Femur (tissue), 1 donor: Measurements from ENCODE around the gene PTBP2.
A peak's percentile ranks its signal among the peaks of the same experiment; 100 is the strongest.
"Not testable (repeated sequence)": the region's sequence is repeated elsewhere in the genome, so short reads cannot be mapped to it uniquely, and the experiment has no call there.

Source experiments
- DNase-seq: peaks from one replicate; pipeline ENCODE4 v3.0.0-alpha.2; 2017

Gene PTBP2

DNA sequence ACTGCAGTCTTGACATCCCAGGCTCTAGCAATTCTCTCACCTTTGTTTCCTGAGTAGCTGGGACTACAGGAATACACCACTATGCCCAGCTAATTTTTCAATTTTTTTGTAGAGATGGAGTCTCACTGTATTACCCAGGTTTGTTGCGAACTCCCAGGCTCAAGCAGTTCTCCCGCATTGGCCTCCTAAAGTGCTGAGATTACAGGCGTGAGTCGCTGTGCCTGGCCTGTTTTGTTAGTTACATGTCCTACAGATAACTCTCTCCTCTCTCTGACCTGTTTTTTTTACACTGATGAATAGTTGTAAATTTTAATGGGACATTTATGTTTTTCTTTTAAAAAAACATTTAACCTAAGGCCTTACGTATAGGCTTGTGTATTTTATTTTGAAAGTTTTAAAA is 19.8 kb downstream of the PTBP2 start:
- no peak for DNase-seq

DNA sequence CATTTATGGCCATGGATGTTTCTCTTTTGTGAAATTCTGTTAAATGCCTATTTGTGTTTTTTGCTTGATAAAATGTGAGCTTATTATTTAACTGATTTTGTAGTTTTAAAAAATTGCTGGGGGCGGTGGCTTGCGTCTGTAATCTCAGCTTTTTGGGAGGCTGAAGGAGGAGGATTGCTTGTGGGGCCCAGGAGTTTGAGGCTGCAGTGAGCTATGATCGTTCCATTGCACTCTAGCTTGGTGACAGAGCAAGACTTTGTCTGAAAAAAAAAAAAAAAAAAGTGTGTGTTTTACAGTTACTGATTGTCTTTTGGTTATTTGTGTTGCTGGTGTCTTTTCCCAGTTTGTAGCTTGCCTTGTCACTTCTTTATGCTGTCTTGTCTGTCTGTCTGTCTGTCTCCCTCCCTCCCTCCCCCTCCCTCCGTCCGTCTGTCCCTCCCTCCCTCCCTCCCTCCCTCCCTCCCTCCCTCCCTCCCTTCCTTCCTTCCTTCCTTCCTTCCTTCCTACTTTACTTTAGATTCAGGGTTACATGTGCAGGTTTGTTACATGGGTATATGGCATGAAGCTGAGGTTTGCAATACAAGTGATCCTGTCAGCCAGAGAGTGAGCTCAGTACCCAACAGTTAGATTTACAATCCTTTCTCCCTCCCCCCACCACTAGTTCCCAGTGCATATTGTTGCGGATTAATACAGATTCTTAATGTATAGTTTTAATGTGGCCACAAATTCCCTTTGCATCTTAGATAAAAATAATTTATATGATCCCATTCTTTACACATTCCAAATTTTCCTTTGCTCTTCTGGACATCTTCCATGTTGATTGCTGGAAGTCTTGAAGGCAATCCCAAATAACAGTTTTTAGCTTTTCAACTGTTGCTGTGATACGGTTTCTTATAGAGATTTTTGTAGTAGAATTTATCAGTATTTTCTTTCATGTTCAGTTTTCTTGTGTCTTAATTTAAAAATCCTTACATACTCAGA is 25.1 kb downstream of the PTBP2 start:
- no peak for DNase-seq

DNA sequence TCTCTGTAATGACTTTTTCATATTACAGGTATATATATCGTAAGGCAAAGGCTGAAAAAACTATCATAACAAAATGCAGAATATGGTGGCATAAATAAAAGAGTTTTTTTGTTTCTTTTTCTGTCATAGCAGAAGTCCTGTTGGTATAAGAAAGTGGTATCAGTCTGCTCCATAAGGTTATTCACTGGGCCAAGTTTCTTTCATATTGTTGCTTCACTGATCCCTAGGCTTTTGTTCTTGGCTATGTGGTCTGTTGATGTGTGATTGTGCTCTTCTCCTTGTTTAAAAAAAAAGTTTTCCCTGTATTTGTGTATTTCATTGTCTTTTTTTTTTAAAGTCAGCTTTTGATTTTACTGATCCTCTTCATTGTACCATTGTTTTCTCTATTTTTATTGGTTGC is 26.0 kb downstream of the PTBP2 start:
- no peak for DNase-seq

DNA sequence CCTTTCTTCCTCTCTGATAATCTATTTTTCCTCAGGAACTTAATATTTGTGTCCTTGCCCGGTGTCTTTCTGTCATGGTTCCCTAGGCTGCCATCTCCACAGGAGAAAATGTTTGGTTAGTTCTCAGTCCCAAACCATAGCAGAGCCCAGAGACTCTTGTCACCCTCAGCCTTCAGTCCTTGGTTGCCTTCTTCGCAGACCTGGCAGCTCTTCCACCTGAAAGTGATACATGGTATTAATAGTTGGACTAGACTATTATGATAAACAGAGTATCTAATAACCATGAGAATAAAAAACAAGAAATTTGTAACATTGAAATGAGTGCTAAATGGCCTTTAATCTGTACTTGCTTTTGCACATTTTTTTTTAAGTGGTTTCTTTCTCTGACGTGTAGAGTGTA is 26.5 kb downstream of the PTBP2 start:
- no peak for DNase-seq

DNA sequence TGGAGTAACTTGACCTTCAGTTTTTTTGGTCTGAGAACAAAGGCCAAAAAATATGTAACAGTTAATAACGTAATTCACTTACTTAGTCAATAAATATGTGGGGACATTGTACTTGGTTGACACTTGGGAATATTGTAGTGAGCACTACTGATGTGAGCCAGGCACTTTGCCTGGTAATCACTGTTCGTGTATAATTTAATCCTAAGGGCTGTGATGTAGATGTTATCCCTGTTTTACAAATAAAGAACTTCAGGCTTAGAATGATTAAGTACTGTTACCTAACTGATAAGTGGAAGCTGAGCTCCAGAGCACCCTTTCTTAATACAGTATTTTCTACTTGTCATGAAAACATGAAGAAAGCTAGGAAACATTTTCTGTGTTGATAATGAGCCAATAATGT is 28.0 kb downstream of the PTBP2 start:
- DNase-seq, result no peak

DNA sequence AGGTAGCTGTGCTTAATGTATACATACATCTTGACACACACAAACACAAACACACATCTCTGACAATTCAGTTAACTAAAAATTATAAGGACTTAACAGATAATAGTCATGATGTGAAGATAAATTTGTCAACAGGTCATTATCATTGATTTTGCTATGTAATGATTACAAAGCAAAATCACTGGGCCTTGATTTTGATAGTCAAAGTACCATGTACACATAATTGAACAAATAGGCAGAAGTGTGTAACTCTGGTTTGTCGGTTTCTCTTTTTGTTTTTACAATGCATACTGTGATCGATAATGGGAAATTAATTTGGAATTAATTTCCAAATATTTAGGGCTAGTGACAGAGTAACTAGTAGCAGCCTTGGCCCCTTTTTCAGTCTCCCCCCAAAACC is 30.8 kb downstream of the PTBP2 start:
- no peak for DNase-seq

DNA sequence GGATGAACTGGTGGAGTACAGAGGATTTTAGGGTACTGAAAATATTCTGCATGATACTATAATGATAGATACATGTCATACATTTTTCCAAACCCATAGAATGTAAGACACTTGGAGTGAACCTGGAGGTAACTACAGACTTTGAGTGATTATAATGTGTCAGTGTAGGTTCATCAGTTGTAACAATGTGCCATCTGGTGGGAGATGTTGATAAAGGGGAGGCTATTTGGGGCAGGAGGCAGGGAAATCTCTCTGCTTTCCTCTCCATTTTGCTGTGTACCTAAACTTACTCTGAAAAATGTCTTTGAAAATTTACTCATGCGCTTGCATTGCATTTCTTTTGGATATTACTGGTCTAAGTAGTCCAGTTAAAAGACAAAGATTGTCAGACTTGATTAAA is 35.2 kb downstream of the PTBP2 start:
- DNase-seq, result no peak

DNA sequence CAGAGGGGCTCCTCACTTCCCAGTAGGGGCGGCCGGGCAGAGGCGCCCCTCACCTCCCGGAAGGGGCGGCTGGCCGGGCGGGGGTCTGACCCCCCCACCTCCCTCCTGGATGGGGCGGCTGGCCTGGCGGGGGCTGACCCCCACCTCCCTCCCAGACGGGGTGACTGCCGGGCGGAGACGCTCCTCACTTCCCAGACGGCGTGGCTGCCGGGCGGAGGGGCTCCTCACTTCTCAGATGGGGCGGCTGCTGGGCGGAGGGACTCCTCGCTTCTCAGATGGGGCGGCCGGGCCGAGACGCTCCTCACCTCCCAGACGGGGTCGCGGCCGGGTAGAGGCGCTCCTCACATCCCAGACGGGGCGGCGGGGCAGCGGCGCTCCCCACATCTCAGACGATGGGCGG is 41.0 kb downstream of the PTBP2 start:
- DNase-seq, result not testable (repeated sequence)

DNA sequence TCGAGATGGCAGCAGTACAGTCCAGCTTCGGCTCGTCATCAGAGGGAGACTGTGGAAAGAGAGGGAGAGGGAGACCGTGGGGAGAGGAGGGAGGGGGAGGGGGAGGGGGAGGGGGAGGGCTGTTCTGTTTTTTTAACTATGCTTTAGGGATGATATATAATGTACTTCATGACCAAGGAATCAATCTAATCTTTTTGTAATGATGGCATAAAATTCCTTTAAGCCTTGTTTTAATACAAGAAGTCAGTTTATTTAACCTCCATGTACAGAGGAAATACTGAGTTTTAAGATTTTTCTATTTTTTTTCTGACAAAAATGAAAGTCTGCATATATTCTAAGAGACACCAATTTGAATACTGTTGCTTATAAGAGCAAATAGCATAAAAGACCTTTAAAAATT is 41.9 kb downstream of the PTBP2 start:
- DNase-seq, result no peak

DNA sequence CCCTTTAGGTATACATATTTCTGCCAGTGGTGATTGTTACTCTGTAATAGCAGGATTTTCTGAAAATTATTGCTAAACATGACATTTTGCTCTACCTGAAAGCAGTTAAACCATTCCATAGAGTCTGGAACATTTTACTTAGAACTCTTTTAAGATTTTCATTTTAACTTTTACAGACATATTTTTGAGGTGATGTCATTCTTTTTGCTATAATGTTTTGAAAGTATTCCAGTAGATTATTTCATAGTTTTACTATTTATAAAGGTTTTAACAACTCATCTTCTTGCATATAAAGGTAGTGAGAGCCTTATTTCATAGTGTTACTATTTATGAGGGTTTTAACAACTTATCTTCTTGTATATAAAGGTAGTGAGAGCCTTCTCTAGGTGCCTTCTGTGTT is 42.9 kb downstream of the PTBP2 start:
- no peak for DNase-seq

DNA sequence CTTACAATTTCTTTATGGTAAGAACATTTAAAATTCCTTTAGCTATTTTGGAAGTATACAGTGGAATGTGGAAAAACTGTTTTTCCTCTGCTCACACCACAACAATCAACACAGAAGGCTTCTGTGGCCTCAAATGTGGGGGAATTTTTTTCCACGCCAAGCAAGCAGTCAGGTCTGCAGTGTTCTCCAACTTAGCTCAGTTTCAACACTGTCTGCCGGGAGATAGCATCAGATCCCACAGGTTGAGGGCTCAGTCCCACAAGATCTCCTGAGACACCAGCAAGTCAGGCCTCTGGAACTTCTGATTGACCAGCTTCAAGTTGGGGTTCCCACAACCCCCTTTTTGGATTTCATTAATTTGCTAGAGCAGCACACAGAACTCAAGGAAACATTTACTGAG is 50.3 kb downstream of the PTBP2 start:
- DNase-seq, result no peak

DNA sequence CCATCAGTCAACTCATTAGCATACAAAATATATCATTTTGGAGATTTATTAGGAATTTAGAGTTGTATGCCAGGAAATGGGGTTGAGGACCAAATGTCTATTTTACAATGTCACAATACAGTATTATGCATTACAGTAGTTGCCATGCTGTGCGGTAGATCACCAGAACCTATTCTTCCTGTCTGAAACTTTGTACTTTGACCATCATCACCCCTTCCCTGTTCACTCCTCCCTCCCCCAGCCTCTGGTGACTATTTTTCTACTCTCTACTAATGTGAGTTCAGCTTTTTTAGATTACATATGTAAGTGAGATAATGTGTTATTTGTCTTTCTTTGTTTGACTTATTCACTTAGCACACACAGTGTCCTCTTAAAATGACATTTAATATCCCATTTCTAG is 50.8 kb downstream of the PTBP2 start:
- no peak for DNase-seq

DNA sequence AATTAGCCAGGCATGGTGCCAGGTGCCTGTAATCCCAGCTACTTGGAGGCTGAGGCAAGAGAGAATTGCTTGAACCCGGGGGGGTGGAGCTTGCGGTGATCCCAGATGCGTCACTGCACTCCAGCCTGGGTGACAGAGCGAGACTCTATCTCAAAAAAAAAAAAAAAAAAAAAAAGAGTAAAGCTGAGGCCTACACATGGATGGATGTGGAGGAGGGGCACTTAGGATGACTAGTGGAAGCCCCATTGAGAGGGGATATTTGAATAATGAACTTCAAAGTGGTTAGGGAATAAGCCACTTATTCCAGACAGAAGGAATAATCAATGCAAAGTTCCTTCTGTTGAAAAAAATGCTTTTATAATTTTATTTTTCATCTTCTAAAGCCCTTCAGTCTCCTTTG is 51.4 kb downstream of the PTBP2 start:
- no peak for DNase-seq

DNA sequence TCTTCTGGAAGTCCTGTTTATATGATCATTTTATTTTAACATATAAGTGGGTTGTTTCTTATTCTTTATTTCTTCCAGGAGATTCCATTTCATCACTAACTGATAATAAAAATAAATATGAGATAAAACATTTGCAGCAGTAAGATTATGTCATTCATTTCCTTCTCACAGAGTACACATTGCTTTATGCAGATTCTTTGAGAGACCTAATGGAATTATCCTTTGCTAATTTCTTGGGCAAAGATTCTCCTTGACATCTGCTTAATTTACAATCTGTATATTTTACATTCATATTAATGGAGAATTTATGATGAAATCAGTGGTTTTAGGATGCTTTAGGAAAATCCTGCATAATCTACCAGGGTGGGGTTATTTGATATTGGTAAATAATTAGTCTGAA is 60.6 kb downstream of the PTBP2 start:
- no peak for DNase-seq

DNA sequence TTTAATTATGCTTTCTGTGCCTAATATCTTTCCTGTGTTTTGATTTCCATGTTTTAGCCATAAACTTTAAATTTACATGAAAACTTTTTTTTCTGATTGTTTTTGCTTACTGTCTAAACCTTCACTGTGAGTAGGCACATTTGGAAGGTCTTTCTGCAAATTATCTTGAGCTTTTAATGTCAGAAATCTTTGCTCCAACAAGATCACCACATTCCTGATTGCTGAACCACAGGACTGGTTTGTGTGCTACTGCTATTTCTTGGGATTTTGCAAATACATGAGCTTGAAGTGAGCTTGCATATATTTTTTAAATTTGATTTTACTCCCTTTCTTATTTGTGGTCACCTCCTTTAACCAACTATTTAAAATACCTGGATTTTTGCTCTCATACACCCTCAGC is 61.3 kb downstream of the PTBP2 start:
- DNase-seq, result no peak

DNA sequence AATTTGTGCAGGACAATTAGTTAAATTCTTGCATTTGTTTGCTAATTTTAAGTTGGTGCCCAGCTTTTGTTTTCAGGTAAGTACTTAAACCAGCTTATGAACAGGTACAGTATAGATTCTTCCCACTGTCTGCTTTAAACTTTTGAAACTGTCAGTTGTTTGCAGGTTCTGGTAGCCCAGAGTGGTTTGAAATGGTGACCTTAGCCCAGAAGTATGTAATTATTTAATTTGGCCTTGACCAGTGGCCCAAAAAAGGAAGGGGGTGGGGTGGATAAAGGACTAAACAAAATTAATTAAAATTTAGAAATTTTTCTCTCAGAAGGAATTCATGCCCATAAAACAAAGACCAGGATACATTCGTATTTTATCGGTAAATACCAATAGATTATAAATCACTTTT is 69.0 kb downstream of the PTBP2 start:
- DNase-seq, result no peak

DNA sequence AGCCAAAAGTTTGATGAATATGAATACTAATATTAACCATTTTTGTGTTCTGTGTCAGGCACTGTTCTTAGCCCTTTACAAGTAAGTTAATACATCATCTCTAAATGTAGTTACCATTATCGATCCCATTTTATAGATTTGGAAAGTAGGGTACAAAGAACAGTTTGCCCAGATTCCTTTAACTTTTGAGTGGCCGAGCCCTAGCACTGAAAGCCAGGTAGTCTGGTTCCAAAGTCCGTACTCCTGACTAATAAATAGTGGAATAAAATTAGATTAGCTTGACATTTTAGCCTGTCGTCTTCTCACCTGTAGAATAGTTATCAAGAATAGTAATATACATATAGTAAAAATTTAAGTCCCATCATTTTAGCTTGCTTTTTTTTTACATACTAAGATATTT is 70.6 kb downstream of the PTBP2 start:
- DNase-seq, result no peak

DNA sequence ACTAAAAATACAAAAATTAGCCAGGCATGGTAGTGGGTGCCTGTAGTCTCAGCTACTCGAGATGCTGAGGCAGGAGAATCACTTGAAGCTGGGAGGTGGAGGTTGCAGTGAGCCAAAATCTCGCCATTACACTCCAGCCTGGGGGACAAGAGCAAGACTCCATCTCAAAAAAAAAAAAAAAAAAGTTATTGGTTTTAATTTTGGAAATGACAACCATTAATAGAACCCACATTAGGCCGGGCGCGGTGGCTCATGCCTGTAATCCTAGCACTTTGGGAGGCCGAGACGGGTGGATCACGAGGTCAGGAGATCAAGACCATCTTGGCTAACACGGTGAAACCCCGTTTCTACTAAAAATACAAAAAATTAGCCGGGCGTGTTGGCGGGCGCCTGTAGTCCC is 80.1 kb downstream of the PTBP2 start:
- not testable (repeated sequence) for DNase-seq

DNA sequence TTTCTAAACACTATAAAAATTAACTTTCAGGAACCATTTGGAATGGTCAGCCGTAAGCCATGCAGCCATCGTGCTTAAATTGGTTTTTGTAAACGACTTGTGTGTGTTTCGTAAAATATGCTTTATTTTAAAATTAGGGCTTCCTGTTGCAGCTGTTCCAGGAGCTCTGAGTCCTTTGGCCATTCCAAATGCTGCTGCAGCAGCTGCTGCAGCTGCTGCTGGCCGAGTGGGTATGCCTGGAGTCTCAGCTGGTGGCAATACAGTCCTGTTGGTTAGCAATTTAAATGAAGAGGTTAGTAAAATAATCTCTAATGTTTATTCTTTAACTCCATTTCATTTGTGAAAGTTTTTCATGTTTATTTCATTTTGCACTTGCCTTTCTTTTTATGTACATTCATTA is 83.1 kb downstream of the PTBP2 start:
- peak; percentile 50 for DNase-seq

DNA sequence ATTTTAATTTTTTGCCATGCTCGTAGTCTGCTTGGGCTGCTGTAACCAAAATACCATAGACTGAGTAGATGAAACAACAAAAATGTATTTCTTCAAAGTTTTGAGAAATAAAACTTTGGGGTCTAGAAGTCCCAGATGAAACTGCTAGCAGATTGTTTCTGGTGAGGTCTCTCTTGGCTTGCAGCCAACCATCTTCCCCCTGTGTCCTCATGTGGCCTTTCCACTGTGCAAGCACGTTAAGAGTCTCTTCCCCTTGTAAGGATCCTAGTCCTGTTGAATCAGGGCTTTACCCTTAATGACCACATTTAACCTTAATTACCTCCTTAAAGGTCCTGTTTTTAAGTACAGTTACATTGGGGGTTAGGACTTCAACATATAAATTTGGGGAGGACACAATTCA is 86.6 kb downstream of the PTBP2 start:
- no peak for DNase-seq

DNA sequence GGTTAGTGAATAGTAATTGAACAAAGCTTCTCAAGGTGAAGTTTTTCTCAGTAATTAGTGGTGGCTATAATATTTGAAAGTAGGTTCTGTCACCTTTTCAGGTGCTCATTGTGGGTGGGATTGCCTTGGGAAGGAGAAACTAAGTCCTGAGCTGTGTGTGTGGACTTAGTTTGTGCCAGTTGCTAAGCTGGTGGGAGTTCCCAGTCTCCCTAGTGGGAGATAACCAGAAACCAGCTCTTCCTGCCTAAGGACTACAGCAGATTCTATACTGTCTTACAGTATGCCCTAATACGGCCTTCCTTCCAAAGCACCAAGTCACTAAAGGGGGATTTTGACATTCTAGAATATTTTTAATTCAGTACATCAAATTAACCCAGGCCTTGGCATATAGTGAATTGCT is 94.3 kb downstream of the PTBP2 start:
- DNase-seq, result no peak

DNA sequence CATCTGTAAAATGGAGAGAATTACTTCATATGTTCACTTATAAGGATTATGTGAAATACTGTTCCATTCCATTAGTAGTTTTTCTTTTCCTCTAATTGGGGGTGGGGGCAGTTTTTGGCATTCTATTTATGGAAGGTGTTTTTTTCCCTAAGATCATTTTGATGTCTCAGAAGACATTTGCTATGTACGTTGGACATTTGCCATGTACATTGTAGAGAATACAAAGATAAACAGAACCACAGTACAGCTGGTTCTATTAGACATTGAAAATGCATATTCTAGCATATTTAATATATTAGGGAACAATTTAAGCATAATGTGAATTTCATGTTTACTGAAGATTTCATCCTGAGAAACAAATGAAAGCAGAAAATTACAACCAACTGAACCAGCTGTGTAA is 98.5 kb downstream of the PTBP2 start:
- DNase-seq, result no peak

DNA sequence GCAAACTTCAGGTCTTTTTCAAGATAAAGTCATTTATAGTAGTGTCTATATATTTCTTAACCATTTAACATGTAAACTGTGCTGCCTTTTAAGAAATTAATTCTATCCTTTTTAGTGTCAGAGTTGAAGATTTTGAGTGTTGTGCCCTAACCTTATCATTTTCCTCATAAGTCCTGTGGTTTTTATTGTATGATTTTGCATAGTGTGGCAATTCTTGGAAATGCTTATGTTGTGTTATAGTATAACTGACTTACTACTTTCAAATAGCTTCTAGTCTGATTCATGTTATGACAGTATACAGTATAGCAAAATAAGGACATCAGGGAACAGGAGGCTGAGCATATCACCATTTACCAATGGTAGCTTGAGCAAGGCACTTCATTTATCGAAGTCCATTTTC is 99.1 kb downstream of the PTBP2 start:
- DNase-seq, result no peak

DNA sequence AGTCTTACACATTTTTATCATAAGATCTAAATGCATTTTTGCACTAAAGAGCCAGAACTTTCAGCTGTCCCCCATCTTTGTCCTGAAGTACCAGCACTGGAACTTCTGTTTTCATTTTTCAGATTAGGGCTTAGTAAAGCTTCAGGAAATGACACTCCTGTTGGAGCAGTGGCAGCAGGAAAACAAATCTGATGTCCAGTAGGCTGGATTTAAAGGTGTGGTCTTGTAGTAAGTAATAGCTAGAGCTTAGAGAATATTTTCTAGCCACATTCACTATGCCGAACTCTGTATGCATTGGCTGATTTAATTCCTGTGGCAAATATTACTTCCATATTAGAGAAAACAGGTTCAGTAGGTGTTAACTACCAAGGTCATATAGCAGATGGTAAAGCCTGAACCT is 103.6 kb downstream of the PTBP2 start:
- no peak for DNase-seq

DNA sequence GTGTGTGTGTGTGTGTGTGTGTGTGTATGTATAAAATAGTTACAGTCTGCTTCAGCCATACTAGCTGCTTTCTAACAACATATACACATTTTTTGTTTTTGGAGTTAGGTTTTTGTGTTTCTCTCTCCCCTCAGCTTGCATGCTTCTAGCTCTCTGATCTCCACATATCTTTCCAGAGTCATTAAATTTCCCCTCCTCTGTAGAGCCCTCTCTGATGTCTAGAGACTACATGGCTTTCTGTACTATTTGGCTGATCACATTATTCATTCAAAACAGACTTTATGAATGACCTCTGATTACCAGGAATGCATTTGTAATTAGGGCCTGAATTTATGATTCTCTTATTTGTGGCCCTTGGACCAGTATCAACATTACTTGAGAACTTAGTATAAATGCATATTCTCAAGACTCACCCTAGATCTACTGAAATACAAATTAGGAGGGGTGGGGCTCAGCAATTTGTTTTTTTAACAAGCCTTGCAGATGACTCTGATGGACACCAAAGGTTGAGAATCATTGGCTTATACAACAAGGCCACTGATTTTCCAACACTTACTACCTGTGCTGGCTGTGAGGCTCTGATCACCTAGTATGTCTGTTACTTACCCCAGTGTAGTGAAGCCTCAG is 104.5 kb downstream of the PTBP2 start:
- DNase-seq, result no peak
